Activated naive CD4-positive, alpha-beta T cell (primary cell): ENCODE data around the gene LRP1B.
"Not testable (repeated sequence)": the region's sequence is repeated elsewhere in the genome, so short reads cannot be mapped to it uniquely, and the experiment has no call there.

Experiments
- DNase-seq, 4 experiments: peaks; one replicate each; lab custom pipeline; 2025; lab: John Stamatoyannopoulos, UW

The LRP1B gene

DNA sequence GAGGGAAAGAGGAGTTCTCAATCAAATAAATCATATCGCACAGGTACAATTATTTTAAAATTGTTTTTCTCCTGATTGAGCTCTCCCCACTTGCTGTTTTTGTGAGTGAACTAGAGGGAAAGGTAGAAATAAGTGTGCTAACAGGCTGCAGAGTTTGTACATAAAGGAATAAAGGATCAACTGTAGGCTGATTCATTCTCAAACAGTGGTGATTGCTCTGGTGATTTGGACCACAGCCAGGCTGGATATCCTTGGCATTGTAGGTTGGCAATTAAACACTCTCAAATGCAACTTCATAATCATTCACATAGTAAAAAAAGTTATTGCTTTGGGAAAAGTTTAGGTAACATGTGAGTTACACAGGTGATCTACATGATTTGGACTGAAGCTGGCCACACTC, 29.8 kb downstream of the LRP1B start:
- no peak for DNase-seq

DNA sequence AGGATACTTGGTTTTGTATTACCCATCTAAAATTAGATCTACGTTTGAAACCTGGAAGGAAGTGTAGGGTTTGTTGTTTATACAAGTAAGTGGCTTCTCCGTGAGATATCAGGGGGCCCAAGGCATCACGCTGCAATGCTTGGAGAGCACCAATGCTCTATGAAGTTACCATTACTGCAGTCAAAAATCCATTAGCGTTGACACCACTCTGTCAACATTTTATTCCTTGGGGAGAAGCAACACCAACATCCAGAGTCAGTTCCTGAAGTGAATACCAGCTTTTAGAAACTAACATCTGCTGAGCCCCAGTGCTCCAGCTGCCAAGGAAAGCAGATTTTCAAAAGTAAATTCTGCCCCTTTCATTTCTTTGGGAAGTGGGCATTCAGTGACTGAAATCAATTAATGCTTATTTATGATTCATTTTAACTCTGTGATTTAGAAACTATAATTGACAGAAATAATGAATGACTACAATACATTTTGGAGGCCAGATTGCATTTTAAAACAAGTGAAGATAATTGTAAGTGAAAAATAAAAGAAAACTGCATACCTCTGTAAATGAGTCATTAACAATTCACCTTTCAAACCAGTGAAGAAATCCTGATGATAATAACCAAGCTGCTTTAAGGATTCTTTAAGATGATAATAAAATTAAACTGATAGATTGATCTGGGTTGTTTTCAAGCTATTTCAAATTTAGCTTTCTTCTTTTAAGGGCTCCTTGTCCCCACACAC, 30.5 kb downstream of the LRP1B start:
- no peak for DNase-seq

GRCh38 chr2:142097711-142098110, 33.1 kb downstream of the LRP1B start:
- DNase-seq: no peak

DNA sequence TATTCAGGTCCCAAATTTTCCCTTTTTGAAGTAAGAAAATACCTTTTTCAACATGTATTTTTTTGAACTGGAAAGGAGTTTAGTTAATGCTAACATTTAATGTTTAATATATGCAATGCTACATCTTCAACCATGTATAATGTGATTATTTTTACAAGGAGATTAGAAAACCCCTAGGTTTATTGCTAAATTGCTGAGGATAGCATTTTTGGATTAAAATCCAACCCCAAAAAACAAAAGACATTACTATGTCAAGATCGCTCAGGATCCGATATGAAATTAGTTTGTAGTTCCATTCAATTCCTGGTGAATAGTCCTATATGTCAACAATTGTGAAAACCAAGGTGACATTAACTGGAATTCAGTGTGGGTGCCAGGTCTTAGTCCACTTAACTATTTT, 35.2 kb downstream of the LRP1B start:
- DNase-seq: no peak

GRCh38 chr2:142094233-142094632, 36.6 kb downstream of the LRP1B start:
- DNase-seq: no peak

DNA sequence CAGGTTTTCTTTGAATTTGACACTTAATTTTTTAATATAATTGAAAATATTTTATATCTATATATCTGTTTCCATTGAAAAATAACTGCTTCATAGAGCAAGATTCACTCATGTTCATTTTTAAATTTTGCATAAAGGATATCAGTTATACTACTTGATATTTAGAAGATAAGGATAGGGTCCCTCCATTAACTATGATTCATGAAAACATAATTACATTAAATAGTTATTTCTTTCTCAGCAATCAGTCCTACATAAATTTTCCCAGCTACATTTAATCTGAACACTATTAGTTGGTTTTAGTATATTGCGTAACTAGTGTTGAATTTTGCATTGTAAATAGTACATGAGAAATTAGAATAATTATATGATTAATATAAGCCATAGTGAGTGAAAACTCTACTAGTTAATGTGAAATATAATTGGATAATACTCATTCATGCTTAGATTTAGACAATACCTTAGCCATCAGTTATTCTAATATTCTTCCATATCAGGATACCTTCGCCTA, 42.7 kb downstream of the LRP1B start:
- no peak for DNase-seq

DNA sequence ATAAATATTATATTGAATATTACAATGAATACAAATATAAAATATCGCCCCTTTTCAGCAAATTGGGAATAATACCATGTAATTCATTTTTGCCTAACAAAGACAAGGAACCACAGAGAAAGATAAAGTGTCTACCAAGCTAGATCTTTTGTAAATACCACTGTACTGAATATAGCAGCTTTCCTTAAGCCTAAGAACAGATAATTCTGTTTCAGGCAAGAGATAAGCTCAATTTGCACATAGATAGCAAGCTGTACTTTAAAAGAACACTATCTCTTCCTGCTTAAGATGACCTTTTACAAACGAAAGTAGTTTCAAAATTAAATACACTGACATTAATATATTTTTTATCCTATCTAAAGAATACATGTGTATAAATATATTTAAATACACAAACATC, 43.2 kb downstream of the LRP1B start:
- not testable (repeated sequence) for DNase-seq

GRCh38 chr2:142082368-142082767, 48.4 kb downstream of the LRP1B start:
- DNase-seq: no peak

DNA sequence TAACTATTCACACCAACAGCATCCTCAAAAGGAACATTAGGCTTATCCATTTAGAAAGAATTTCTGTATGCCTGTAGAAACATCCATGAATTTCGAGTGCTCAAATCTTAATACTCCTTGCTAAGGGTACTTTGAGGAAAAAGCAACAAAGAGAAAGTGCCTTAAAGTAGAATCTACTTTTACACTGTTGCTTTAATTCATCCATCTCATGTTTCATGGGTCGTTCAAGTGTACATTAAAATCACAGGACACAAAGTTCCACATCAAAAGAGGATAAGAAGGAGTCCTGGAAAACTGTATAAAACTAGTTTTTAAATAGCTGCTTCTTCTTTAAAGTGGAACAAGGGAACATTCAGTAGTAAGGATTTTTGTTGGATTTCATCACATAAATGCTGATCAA, 54.5 kb downstream of the LRP1B start:
- DNase-seq: no peak

GRCh38 chr2:142075826-142076225, 55.0 kb downstream of the LRP1B start:
- DNase-seq: no peak

DNA sequence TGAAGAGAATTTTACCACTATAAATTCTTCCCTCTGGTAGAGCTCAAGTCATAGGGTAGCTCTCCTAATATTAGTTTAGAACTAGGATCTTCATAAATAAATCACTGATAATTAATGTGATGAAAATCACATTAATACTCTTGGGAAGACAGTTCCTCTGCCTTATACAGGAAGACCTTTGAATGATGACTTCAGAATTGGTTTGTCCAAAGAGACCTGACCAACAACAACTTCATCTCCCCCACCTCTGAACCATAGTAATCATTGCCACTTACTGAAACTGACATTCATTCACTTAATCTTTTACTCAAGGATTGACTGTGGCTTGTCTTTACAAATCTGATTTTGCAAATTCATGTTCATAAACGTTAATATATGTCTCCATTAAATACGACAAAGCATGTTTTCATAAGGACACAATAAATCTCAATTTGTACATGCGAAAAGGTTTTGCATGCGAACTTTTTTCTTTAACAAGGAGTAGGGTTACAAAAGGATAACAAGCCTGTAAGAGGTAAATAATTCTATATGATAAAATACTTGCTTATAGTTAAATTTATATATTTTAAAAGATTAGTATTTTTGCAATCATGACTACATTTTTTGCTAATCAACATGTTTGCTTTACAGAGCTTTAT, 61.4 kb downstream of the LRP1B start:
- no peak for DNase-seq

- no peak for DNase-seq
Measured at GRCh38 chr2:142065700-142066099, 65.1 kb downstream of the LRP1B start.

DNA sequence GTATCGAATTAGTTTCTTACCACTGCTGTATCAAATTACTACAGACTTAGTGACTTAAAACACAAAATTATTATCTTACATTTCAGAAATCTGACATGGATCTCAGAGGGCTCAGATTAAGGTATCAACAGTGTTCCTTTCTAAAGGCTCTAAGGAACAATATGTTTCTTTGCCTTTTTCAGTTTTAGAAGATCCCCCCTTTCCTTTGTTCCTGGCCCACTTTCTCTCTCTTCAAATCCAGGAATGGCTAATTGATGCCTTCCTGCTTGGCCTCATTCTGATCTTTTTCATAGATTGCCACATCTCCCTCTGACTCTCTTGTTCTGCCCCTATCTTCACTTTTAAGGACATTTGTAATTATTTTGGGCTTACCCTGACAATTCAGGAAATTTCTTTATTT, 65.7 kb downstream of the LRP1B start:
- no peak for DNase-seq

DNA sequence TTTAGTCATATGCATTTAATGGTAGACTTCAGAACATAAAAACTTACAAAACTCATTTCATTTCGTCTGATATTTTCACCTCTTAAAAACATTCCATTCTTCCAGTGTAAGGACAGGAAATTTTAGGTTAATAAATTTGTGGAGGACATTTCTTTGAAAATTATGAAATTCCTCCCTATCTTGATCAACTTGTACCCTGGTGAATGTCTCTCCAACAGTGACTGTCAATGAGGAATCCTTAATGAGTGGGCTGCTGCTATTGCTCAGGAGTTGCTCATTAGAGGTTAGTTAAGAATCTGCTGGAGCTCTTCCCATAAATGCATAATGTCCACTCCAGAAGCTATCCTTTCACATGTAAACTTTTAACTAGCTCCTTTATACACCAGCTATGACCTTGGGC, 69.1 kb downstream of the LRP1B start:
- no peak for DNase-seq

GRCh38 chr2:142058149-142058548, 72.7 kb downstream of the LRP1B start:
- DNase-seq: no peak

GRCh38 chr2:142056784-142057183, 74.0 kb downstream of the LRP1B start:
- no peak for DNase-seq

DNA sequence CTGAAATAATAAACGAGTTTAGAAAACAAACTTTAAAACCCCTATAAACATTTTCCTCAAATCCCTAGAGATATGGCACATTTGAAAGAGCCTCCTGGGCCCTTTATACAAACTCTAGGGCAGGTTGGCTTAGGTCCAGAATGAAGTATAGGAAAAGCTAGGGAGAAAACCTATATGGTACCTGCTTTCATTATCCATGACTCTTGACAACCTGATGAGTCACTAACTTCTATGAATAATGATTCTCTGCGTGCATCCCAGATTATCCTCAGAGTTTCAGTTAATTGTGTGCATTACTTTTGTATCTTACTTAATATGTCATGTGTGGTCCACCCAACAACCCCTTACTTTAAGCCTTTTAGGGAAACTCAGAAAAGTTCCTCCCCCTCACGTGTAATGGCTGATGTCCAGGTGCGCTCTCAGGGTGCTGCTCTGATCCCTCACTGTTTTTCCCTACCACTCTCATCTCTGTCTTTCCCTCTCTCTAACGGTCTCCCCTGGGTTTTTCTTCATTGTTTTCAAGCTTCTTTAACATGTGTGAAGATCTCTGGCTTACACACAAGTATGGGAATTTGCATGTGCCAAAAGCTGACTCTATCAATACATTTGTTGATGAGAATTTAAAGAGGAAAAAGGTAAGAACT, 78.5 kb downstream of the LRP1B start:
- DNase-seq: no peak

GRCh38 chr2:142048581-142048980, 82.2 kb downstream of the LRP1B start:
- no peak for DNase-seq

- DNase-seq: no peak
Measured at GRCh38 chr2:142045641-142046040, 85.2 kb downstream of the LRP1B start.

DNA sequence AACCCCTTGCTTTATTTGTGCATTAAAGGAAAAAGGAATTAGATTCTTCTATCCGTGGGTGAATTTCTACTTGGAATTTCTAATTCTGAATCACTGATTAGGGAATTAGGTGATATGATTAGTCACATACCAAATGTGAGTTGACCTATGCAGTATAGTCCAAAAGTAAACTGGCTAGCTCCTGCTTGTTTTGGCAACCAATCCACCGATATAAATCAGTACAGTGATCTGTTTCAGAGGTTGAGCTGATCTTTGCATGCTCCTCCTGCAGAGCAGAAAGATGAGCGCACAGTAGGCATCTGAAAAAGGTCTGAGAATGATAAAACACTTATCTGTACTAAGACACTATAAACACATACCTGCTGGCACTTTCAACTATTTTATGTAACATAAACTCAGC, 86.6 kb downstream of the LRP1B start:
- no peak for DNase-seq

- DNase-seq: no peak
Measured at GRCh38 chr2:142042536-142043199, 88.1 kb downstream of the LRP1B start.

- no peak for DNase-seq
Measured at GRCh38 chr2:142041996-142042395, 88.8 kb downstream of the LRP1B start.

- DNase-seq: no peak
Measured at GRCh38 chr2:142041105-142041504, 89.7 kb downstream of the LRP1B start.
